Measurements from ENCODE around the gene COPS9. TPM values are rescaled to one million over a fixed set of nuclear protein-coding genes. Genes with fewer than 3 reads are reported as not detected.

COPS9 gene
- total RNA-seq, 1 experiment from 2014 or later: 473 TPM

- H3K27ac ChIP-seq (ENCODE audit: low read length): no peak overlapping the region
- H3K4me2 ChIP-seq (ENCODE audit: low read length): no peak overlapping the region
- no peak overlapping the region for H2AFZ ChIP-seq (ENCODE audit: low read length)
- H4K20me1 ChIP-seq (ENCODE audit: low read length): no peaks in the 10 kb centered on the region
- peaks cover 58% of the 10 kb centered on the region for H3K27me3 ChIP-seq (ENCODE audit: low read length)
- intact Hi-C loops (cut with micrococcal nuclease): no loop called here
- no peak for DNase-seq
- H3K4me1 ChIP-seq (ENCODE audit: insufficient read depth, low read length): no peaks in the 10 kb centered on the region
- H3F3A ChIP-seq (ENCODE audit: low read length, unreplicated experiment): no peaks in the 10 kb centered on the region
- H3K9ac ChIP-seq (ENCODE audit: low read length): no peak overlapping the region
- CTCF ChIA-PET: no interaction called here
- no peak for ATAC-seq
- no peak for TF ChIP-seq EZH2 (IDR thresholded peaks at IDR 0.05; ENCODE audit: low read length, unreplicated experiment)
- no peak for TF ChIP-seq EZH2phosphoT487 (IDR thresholded peaks at IDR 0.05; ENCODE audit: borderline replicate concordance, low read length)
- TF ChIP-seq, protein P1, sequence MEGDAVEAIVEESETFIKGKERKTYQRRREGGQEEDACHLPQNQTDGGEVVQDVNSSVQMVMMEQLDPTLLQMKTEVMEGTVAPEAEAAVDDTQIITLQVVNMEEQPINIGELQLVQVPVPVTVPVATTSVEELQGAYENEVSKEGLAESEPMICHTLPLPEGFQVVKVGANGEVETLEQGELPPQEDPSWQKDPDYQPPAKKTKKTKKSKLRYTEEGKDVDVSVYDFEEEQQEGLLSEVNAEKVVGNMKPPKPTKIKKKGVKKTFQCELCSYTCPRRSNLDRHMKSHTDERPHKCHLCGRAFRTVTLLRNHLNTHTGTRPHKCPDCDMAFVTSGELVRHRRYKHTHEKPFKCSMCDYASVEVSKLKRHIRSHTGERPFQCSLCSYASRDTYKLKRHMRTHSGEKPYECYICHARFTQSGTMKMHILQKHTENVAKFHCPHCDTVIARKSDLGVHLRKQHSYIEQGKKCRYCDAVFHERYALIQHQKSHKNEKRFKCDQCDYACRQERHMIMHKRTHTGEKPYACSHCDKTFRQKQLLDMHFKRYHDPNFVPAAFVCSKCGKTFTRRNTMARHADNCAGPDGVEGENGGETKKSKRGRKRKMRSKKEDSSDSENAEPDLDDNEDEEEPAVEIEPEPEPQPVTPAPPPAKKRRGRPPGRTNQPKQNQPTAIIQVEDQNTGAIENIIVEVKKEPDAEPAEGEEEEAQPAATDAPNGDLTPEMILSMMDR (conservative IDR thresholded peaks at IDR 0.05; ENCODE audit: low read depth, low read length): no peak
- no peak overlapping the region for H3K4me3 ChIP-seq (ENCODE audit: low read length)
- H3K79me2 ChIP-seq (ENCODE audit: low read length): no peaks in the 10 kb centered on the region
- H3K9me3 ChIP-seq (ENCODE audit: low read length): no peaks in the 10 kb centered on the region
- no TSS peak for BruUV-seq (replicated peaks)
- H3K36me3 ChIP-seq (ENCODE audit: low read depth, low read length): no peaks in the 10 kb centered on the region
- POLR2A ChIA-PET (ENCODE audit: unreplicated experiment): no interaction called here
- no peaks in the 10 kb centered on the region for H3K9me2 ChIP-seq (replicated peaks; ENCODE audit: low read length)
Measured at GRCh38 chr2:240112914-240113690, 23.0 kb downstream of the COPS9 start.

- Histone ChIP-seq H3F3A (ENCODE audit: low read length, unreplicated experiment) (no peaks in the 10 kb centered on the region), H3K27me3 (ENCODE audit: low read length) (peaks cover 59% of the 10 kb centered on the region), H4K20me1 (ENCODE audit: low read length) (no peaks in the 10 kb centered on the region), H3K9me3 (ENCODE audit: low read length) (no peaks in the 10 kb centered on the region), H3K27ac (ENCODE audit: low read length) (no peak overlapping the region), H3K4me1 (ENCODE audit: insufficient read depth, low read length) (no peaks in the 10 kb centered on the region), H2AFZ (ENCODE audit: low read length) (no peak overlapping the region), H3K79me2 (ENCODE audit: low read length) (no peaks in the 10 kb centered on the region), H3K9me2 (replicated peaks; ENCODE audit: low read length) (no peaks in the 10 kb centered on the region), H3K36me3 (ENCODE audit: low read depth, low read length) (no peaks in the 10 kb centered on the region), H3K9ac (ENCODE audit: low read length) (no peak overlapping the region), H3K4me2 (ENCODE audit: low read length) (no peak overlapping the region), H3K4me3 (ENCODE audit: low read length) (no peak overlapping the region)
- POLR2A ChIA-PET (ENCODE audit: unreplicated experiment): no interaction called here
- intact Hi-C loops (cut with micrococcal nuclease): no loop called here
- DNase-seq (no peak), ATAC-seq (no peak)
- CTCF ChIA-PET: no interaction called here
- no TSS peak for BruUV-seq (replicated peaks)
- TF ChIP-seq EZH2 (IDR thresholded peaks at IDR 0.05; ENCODE audit: low read length, unreplicated experiment): no peak
- TF ChIP-seq, protein P1 (conservative IDR thresholded peaks at IDR 0.05; ENCODE audit: low read depth, low read length): no peak
Measured at GRCh38 chr2:240111253-240111652, 24.9 kb downstream of the COPS9 start.

GRCh38 chr2:240109386-240109785 is 26.7 kb downstream of the COPS9 start:
- ATAC-seq (no peak), DNase-seq (no peak)
- no peak overlapping the region for H3K4me3 ChIP-seq (ENCODE audit: low read length)
- H3K36me3 ChIP-seq (ENCODE audit: low read depth, low read length): no peaks in the 10 kb centered on the region
- H4K20me1 ChIP-seq (ENCODE audit: low read length): no peaks in the 10 kb centered on the region
- H3F3A ChIP-seq (ENCODE audit: low read length, unreplicated experiment): no peaks in the 10 kb centered on the region
- no TSS peak for BruUV-seq (replicated peaks)
- no peaks in the 10 kb centered on the region for H3K4me1 ChIP-seq (ENCODE audit: insufficient read depth, low read length)
- H3K9me2 ChIP-seq (replicated peaks; ENCODE audit: low read length): no peaks in the 10 kb centered on the region
- no peaks in the 10 kb centered on the region for H3K9me3 ChIP-seq (ENCODE audit: low read length)
- H3K9ac ChIP-seq (ENCODE audit: low read length): no peak overlapping the region
- intact Hi-C loops (cut with micrococcal nuclease): no loop called here
- H3K4me2 ChIP-seq (ENCODE audit: low read length): no peak overlapping the region
- peaks cover 60% of the 10 kb centered on the region for H3K27me3 ChIP-seq (ENCODE audit: low read length)
- H3K27ac ChIP-seq (ENCODE audit: low read length): no peak overlapping the region
- ChIA-PET POLR2A (ENCODE audit: unreplicated experiment) (no interaction called here), CTCF (no interaction called here)
- H3K79me2 ChIP-seq (ENCODE audit: low read length): no peaks in the 10 kb centered on the region
- no peak overlapping the region for H2AFZ ChIP-seq (ENCODE audit: low read length)
- TF ChIP-seq EZH2 (IDR thresholded peaks at IDR 0.05; ENCODE audit: low read length, unreplicated experiment) (no peak), EZH2phosphoT487 (IDR thresholded peaks at IDR 0.05; ENCODE audit: borderline replicate concordance, low read length) (no peak)
- TF ChIP-seq, protein P1 (conservative IDR thresholded peaks at IDR 0.05; ENCODE audit: low read depth, low read length): no peak

All from PC-3 (cell line).